HUES6 (cell line): ENCODE results near the gene BSDC1.
A peak's percentile ranks its signal among the peaks of the same experiment; 100 is the strongest.

ENCODE experiments used
- H3K27ac ChIP-seq: 2 replicates; pipeline ENCODE4 v1.7.0; 2013; ENCODE audit warnings: low read depth, mild to moderate bottlenecking, low read length, inconsistent platforms
- H3K27me3 ChIP-seq: 2 replicates; pipeline ENCODE4 v1.6.1; 2013; ENCODE audit warnings: low read length; ENCODE audit not compliant: control insufficient read depth, insufficient read depth
- H3K36me3 ChIP-seq: 2 replicates; pipeline ENCODE4 v1.6.1; 2013; ENCODE audit warnings: low read length; ENCODE audit not compliant: control insufficient read depth, insufficient read depth
- H3K4me1 ChIP-seq: 2 replicates; pipeline ENCODE4 v1.6.1; 2013; ENCODE audit warnings: low read length; ENCODE audit not compliant: control insufficient read depth, insufficient read depth
- H3K4me3 ChIP-seq: 2 replicates; pipeline ENCODE4 v1.5.1; 2013; ENCODE audit warnings: low read depth, low read length
- H3K9ac ChIP-seq: one replicate; pipeline ENCODE4 v1.6.1; 2013; ENCODE audit warnings: mild to moderate bottlenecking, low read length
- H3K9me3 ChIP-seq: 2 replicates; pipeline ENCODE4 v1.6.1; 2013; ENCODE audit warnings: low read depth, low read length; ENCODE audit not compliant: control insufficient read depth, insufficient read depth

BSDC1 gene

DNA sequence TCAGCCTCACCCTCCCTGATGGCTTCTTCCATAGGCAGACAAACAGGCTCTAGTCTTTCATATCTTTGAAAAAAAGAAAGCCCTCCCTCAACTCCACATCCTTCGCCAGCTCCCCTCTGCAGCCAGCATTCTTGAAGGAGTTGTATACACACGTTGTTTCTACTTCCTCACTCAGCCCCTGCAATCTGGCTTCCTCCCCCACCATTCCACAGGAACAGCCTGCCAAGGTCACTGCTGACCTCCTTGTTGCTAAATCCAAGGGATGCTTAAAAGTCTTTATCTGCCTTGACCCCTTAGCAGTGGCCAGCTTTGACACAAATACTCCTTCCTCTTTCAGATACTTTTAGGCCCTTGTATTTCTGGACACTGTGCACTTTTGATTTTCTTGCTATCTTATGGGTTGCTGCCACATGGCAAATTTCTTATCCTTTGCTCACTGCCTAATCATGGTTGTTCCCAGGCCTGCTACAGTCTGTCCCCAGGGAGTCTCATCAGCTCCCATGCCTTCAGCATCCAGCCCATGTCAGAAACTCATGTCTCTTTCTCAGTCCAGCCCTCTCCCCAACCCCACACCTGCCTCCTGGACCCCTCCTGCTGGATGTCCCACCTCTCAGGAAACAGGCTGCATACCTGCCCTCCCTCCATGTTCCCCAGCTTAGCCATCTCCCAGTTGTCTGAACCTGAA, 40.2 kb downstream of the BSDC1 start:
- H3K9ac ChIP-seq = no peak overlapping the region

GRCh38 chr1:32353431-32353830, 40.8 kb downstream of the BSDC1 start:
- Histone ChIP-seq H3K4me3 (no peak overlapping the region), H3K4me1 (peaks cover 24% of the 10 kb centered on the region), H3K36me3 (no peaks in the 10 kb centered on the region)

More for the DNA sequence above, 40.2 kb downstream of the BSDC1 start:
- peaks cover 5% of the 10 kb centered on the region for H3K9me3 ChIP-seq
- H3K27ac ChIP-seq = no peak overlapping the region
- H3K36me3 ChIP-seq = no peaks in the 10 kb centered on the region
- no peak overlapping the region for H3K4me3 ChIP-seq
- H3K27me3 ChIP-seq = peaks cover 14% of the 10 kb centered on the region
- H3K4me1 ChIP-seq = peaks cover 24% of the 10 kb centered on the region

GRCh38 chr1:32352831-32353383, 41.3 kb downstream of the BSDC1 start:
- peaks cover 24% of the 10 kb centered on the region for H3K4me1 ChIP-seq
- no peak overlapping the region for H3K4me3 ChIP-seq
- H3K9ac ChIP-seq = no peak overlapping the region
- H3K27me3 ChIP-seq = peaks cover 14% of the 10 kb centered on the region
- H3K9me3 ChIP-seq = peaks cover 5% of the 10 kb centered on the region
- H3K27ac ChIP-seq = no peak overlapping the region
- no peaks in the 10 kb centered on the region for H3K36me3 ChIP-seq

More at GRCh38 chr1:32353431-32353830, 40.8 kb downstream of the BSDC1 start:
- peaks cover 14% of the 10 kb centered on the region for H3K27me3 ChIP-seq
- H3K27ac ChIP-seq = no peak overlapping the region
- peaks cover 5% of the 10 kb centered on the region for H3K9me3 ChIP-seq
- no peak overlapping the region for H3K9ac ChIP-seq

DNA sequence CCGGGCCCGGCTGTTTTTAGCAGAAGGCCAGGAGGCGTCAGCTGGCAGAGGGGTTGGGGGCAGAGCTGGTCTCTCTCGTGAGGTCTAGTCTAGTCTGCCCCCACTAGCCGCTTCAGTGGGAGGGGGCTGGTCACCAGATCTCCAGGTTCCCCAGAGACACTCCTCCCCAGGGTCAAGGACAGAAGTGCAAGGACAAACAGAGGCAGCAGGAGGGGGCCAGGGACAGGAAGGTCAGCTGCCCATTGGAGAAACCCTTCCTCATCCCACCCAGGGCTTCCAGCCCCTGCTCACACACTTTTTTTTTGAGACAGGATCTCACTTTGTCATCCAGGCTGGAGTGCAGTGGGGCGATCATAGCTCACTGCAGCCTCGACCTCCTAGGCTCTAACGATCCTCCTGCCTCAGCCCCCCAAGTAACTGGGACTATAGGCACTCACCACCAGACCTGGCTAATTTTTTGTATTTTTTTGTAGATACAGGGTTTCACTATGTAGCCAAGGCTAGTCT, 41.9 kb downstream of the BSDC1 start:
- H3K9me3 ChIP-seq = peaks cover 5% of the 10 kb centered on the region
- peak overlapping the region; percentile 84; the same call in 1 of the 2 replicates for H3K27ac ChIP-seq
- peaks cover 24% of the 10 kb centered on the region for H3K4me1 ChIP-seq
- no peaks in the 10 kb centered on the region for H3K36me3 ChIP-seq
- H3K9ac ChIP-seq = peak overlapping the region; percentile 86
- H3K4me3 ChIP-seq = peak overlapping the region; percentile 83
- peaks cover 14% of the 10 kb centered on the region for H3K27me3 ChIP-seq

- Histone ChIP-seq H3K36me3 (no peaks in the 10 kb centered on the region), H3K27me3 (peaks cover 14% of the 10 kb centered on the region), H3K9me3 (peaks cover 5% of the 10 kb centered on the region), H3K4me1 (peaks cover 24% of the 10 kb centered on the region), H3K9ac (peak overlapping the region; percentile 86), H3K27ac (peak overlapping the region; percentile 84), H3K4me3 (peak overlapping the region; percentile 83)
Observed at GRCh38 chr1:32351399-32352238, 42.6 kb downstream of the BSDC1 start.

- Histone ChIP-seq H3K4me3 (peak overlapping the region; percentile 83), H3K4me1 (peaks cover 24% of the 10 kb centered on the region), H3K36me3 (no peaks in the 10 kb centered on the region), H3K9ac (peak overlapping the region; percentile 64), H3K27ac (peak overlapping the region; percentile 55; the same call in 1 of the 2 replicates), H3K27me3 (peaks cover 16% of the 10 kb centered on the region), H3K9me3 (peaks cover 5% of the 10 kb centered on the region)
Observed at GRCh38 chr1:32350785-32351398, 43.3 kb downstream of the BSDC1 start.

DNA sequence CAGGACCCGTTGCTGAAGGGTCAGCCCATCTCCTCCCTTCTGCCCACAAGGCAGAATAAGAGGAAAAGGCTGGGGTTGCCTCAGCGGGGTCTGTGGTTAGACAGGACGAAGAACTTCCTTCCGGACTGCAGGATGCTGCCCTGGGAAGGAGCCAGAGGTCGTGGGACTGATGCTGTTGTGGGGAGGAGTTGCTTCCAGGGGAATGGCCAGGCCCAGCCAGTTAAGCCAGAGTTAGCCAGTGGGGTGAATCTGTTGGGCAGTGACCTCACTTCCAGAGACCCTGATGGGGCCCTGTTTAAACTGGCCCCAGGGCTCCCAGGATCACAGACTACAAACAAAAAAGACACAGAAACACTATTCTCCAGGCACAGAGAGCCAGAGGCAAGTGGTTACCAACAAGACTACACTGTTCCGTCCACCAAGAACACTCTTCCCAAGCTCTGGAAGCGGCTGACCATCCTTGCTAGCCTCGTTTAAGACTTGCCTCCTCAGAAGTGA, 45.0 kb downstream of the BSDC1 start:
- Histone ChIP-seq H3K4me1 (peaks cover 24% of the 10 kb centered on the region), H3K9me3 (peaks cover 5% of the 10 kb centered on the region), H3K36me3 (no peaks in the 10 kb centered on the region), H3K4me3 (no peak overlapping the region), H3K27me3 (peaks cover 16% of the 10 kb centered on the region), H3K27ac (no peak overlapping the region), H3K9ac (no peak overlapping the region)

- peaks cover 16% of the 10 kb centered on the region for H3K27me3 ChIP-seq
- no peaks in the 10 kb centered on the region for H3K36me3 ChIP-seq
- peaks cover 3% of the 10 kb centered on the region; the same call in 1 of the 2 replicates for H3K4me1 ChIP-seq
- no peak overlapping the region for H3K27ac ChIP-seq
- H3K4me3 ChIP-seq = no peak overlapping the region
- peaks cover 5% of the 10 kb centered on the region for H3K9me3 ChIP-seq
- no peak overlapping the region for H3K9ac ChIP-seq
Observed at GRCh38 chr1:32346532-32347157, 47.6 kb downstream of the BSDC1 start.

DNA sequence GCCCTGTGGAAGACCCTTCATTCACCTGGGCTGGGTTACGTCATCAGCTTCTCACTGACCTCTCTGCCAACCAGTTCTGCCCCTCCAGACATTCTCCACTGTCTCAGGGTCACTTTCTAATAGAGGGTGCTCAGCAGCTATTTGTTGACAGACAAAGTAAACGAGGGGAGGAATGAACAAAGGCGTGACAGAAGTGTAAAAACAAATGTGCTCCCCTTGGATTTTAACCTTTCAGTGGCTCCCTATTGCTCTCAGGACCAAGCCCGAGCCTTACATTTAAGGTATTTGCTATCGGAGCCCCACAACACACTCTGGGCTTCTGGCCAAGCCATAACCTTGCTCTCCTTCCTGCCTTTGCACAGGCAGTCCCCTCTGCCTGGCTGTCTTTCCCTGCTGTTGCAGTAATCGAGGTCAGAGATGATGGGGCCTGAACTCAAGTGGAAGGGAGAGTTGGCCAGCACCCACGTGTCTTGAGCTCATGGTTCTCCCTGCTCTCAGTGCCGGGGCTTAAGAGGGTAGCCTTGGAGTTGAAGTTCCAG, 48.9 kb downstream of the BSDC1 start:
- peaks cover under 1% of the 10 kb centered on the region; the same call in 1 of the 2 replicates for H3K9me3 ChIP-seq
- no peak overlapping the region for H3K9ac ChIP-seq
- no peak overlapping the region for H3K27ac ChIP-seq
- H3K4me1 ChIP-seq = peaks cover 7% of the 10 kb centered on the region; the same call in 1 of the 2 replicates
- no peak overlapping the region for H3K4me3 ChIP-seq
- peaks cover 12% of the 10 kb centered on the region for H3K27me3 ChIP-seq
- no peaks in the 10 kb centered on the region for H3K36me3 ChIP-seq

GRCh38 chr1:32342704-32343103, 51.5 kb downstream of the BSDC1 start:
- Histone ChIP-seq H3K27me3 (0 out of 2 replicates have a peak, but pooled peaks cover 2% of the 10 kb centered on the region), H3K36me3 (no peaks in the 10 kb centered on the region), H3K4me1 (peaks cover 13% of the 10 kb centered on the region; the same call in 1 of the 2 replicates), H3K4me3 (no peak overlapping the region), H3K27ac (no peak overlapping the region), H3K9ac (no peak overlapping the region), H3K9me3 (no peaks in the 10 kb centered on the region)
